Right forelimb (tissue), 1 donor: ENCODE measurements around the gene SRGAP2B.
"Not testable (repeated sequence)": the region's sequence is repeated elsewhere in the genome, so short reads cannot be mapped to it uniquely, and the experiment has no call there.

Source experiments
- DNase-seq: peaks from one replicate; pipeline ENCODE4 v3.0.0-alpha.2; 2018

The SRGAP2B gene

GRCh38 chr1:145095284-145096057 lies at the start of gene SRGAP2B, which contains the start of gene FAM72D:
Gene SRGAP2B, minus strand, starts transcription at chr1:145095328. Its CDS starts 2,427 bp downstream, at chr1:145092901.
Gene FAM72D, plus strand, starts transcription at chr1:145095974. Its CDS starts 874 bp downstream, at chr1:145096848.
- not testable (repeated sequence) for DNase-seq

- DNase-seq, result not testable (repeated sequence)
These were observed 49.3 kb upstream of the SRGAP2B start for GRCh38 chr1:145144264-145144913.

GRCh38 chr1:145140549-145140948 lies 45.4 kb upstream of the SRGAP2B start:
- not testable (repeated sequence) for DNase-seq

- not testable (repeated sequence) for DNase-seq
These were observed 39.3 kb upstream of the SRGAP2B start for GRCh38 chr1:145134476-145134875.

GRCh38 chr1:145128697-145129469 lies 33.8 kb upstream of the SRGAP2B start:
- not testable (repeated sequence) for DNase-seq

- DNase-seq, result not testable (repeated sequence)
These were observed 32.0 kb upstream of the SRGAP2B start for GRCh38 chr1:145127144-145127543.

- DNase-seq, result not testable (repeated sequence)
These were observed 30.0 kb upstream of the SRGAP2B start for GRCh38 chr1:145125112-145125511.

GRCh38 chr1:145123992-145124641 lies 29.0 kb upstream of the SRGAP2B start:
- not testable (repeated sequence) for DNase-seq

- DNase-seq, result not testable (repeated sequence)
These were observed 27.9 kb upstream of the SRGAP2B start for GRCh38 chr1:145123062-145123395.

- not testable (repeated sequence) for DNase-seq
These were observed 27.4 kb upstream of the SRGAP2B start for GRCh38 chr1:145122344-145123061.

GRCh38 chr1:145119842-145120241 lies 24.7 kb upstream of the SRGAP2B start:
- DNase-seq, result not testable (repeated sequence)

GRCh38 chr1:145115587-145116493 lies 20.7 kb upstream of the SRGAP2B start:
- DNase-seq, result not testable (repeated sequence)

GRCh38 chr1:145114560-145115057 lies 19.5 kb upstream of the SRGAP2B start:
- DNase-seq, result not testable (repeated sequence)

- not testable (repeated sequence) for DNase-seq
These were observed 17.6 kb upstream of the SRGAP2B start for GRCh38 chr1:145112703-145113102.

- not testable (repeated sequence) for DNase-seq
These were observed 16.5 kb upstream of the SRGAP2B start for GRCh38 chr1:145111674-145112073.

GRCh38 chr1:145103294-145103693 lies 8.2 kb upstream of the SRGAP2B start:
- not testable (repeated sequence) for DNase-seq

- DNase-seq, result not testable (repeated sequence)
These were observed 6.6 kb upstream of the SRGAP2B start for GRCh38 chr1:145101725-145102124.

GRCh38 chr1:145094655-145095211 lies 395 bp downstream of the SRGAP2B start:
- not testable (repeated sequence) for DNase-seq

- peak; percentile 59 for DNase-seq
These were observed 1.5 kb downstream of the SRGAP2B start for GRCh38 chr1:145093517-145094149.
